Activated T-cell treated with anti-CD3 and anti-CD28 coated beads for 4 hours (primary cell): ENCODE data around the gene DHX34.

ENCODE experiments used
- DNase-seq: peaks from one replicate; pipeline ENCODE4 v3.0.0-alpha.2; 2020

DHX34 gene

DNA sequence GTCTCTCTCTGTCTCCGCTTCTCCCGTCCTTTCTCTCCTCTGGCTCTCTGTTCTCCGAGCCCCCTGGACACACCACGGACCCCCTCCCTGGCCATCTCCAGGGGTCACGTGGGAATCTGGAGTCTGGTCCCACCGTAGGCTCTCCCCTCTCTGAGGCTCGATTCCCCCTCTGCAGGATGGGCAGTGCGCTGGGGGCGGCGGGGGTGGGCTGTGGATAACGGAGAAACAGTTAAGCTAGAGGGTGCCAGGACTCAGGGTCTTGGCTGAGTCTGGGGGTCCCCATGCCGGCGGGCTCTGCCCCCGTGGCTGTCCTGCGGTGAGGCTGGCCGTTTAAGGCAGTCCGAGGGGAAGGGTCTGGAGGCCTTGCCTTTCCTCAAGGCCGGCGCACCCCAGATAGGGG is 70.7 kb downstream of the DHX34 start:
- DNase-seq: no peak

DNA sequence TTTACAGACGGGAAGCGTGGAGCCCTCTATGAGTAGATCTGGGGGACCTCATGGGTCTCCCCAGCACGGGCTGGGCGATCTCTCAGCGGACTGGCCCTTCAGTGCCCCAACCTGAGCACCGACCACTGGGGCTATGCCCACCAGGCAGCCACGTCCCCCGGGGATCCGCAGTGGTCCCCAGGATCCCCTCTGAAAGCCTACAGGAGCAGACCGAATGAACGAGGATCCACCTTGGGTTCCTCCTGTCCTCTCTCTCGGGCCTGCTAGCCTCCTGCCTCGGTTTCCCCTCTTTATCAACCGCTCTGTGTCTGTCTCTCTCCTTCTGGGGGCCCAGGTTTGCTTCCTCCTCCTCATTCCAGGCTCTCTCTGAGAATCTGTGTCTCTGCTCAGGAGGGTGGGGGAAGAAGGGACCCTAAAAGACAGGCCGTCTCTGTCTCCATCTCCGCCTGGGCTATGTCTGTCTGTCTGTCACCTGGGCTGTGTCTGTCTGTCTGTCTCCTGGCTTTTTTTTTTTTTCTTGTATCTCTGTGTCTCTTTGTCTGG is 72.2 kb downstream of the DHX34 start:
- DNase-seq: no peak

DNA sequence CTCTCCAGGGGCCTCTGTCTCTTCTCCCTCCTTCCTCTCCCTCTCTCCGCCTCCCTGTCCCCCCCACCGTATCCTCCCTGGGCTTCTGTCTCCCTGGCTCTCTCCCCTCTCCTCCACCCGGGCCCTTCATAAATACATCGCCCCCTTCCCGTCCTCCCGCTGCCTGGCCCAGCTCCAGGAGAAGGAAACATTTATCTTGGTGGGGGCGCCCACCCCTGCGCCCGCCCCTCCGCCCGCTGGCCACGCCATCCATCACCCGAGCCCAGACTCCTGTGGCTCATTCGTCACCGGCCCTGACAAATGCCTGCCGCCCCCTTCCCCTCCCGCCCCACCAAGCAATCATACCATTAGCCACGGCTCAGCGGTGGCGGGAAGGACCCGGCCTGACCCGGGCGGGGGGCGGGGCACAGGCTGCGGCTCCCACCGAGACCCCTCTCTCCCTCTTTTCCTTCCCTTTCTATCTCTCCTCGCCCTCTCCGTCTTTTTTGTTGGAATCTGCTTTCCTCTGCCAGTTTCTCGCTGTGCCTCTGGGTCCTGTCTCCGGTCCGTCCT is 72.8 kb downstream of the DHX34 start:
- no peak for DNase-seq

DNA sequence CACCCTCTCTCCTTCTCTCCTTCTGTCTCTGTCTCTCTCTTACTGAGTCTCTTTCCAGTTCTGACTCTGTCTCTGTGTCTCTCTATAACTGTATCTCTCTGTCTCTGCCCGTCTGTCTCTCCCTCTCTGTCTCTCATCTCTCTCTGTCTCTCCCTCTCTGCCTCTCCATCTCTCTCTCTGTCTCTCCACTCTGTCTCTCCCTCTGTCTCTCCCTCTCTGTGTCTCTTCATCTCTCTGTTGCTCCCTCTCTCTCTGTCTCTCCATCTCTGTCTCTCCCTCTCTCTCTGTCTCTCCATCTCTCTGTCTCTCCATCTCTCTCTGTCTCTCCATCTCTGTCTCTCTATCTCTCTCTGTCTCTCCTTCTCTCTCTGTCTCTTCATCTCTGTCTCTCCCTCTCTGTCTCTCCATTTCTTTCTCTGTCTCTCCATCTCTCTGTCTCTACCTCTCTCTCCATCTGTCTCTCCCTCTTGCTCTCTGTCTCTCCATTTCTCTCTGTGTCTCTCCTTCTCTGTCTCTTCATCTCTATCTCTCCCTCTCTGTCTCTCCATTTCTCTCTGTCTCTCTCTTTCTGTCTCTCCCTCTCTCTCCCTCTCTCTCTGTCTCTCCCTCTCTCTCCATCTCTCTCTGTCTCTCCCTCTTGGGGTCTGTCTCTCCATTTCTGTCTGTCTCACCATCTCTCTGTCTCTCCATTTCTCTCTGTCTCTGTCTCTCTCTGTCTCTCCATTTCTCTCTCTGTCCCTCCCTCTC is 73.5 kb downstream of the DHX34 start:
- DNase-seq: no peak

DNA sequence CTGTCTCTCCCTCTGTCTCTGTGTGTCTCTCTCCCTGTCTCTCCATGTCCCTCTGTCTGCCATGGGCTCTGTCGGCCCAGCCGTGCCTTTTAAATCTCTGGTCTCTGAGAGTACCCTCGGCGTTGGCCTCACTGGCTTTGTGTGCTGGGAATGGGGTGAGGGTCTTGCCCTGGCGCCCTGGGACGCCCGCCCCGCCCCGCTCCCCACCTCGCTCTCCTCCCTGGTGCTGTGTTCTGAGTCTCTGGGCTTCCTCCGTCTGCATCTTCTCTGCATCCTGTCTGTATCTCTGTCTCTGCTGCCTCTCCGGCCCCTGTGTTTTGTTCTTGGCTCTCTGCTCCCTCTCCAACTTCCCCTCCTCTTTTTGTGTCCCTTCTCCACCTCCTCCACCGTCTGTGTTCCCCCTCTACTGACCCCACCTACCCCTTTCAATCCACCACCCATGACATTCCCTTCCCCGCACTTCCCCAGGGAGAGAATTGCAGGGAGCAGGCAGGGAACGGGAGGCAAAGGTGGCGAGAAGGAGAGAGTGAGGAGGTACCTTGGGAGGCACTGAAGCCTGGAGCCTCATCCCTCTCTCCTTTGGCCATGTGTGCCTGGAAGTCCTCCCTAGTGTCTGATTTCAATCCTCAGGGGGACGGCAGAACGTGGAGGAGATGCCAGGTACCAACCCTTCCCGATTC is 74.2 kb downstream of the DHX34 start:
- DNase-seq: no peak

DNA sequence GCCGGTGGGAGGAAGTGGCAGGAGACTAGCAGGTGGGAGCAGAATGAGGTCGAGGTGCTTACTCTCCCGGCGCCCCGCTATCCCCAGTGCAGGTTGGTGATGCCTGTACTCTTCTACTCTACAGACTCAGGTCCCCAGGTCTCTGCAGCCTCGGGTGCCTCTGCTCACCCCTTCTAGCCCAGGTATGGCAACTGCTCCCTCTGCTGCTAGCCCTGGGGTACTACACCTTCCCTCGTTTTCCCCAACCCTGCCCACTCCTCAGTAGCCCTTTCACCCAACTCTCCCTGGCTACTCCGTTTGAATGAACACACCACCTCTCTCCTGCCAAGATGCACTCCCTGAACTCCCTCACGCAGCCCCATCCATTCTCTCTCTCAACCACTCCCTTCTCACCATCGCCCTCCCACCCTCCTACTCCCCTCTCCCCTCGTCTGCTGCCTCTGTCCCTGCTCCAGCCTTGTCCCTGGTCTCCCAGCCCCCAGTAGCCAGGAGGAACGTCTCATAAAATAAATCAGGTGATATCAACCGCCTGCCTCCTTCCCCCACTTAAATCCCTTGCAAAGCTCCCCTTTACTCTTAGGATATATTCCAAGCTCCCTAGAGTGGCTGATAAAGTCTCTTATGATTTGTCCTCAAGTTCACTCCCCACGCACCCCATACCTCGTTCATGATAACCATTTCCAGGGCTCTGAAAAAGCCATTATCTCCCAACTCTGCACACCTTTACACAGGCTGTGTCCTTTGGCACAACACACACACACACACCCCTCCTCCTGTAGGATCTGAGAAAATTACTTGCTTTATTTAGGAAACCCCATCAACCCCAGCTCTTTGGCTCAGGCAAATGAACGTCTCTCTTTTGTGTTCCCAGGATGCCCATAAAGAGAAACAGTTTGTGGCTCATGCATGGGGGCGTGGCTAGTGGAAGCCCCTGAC is 78.4 kb downstream of the DHX34 start:
- DNase-seq: peak; percentile 62

DNA sequence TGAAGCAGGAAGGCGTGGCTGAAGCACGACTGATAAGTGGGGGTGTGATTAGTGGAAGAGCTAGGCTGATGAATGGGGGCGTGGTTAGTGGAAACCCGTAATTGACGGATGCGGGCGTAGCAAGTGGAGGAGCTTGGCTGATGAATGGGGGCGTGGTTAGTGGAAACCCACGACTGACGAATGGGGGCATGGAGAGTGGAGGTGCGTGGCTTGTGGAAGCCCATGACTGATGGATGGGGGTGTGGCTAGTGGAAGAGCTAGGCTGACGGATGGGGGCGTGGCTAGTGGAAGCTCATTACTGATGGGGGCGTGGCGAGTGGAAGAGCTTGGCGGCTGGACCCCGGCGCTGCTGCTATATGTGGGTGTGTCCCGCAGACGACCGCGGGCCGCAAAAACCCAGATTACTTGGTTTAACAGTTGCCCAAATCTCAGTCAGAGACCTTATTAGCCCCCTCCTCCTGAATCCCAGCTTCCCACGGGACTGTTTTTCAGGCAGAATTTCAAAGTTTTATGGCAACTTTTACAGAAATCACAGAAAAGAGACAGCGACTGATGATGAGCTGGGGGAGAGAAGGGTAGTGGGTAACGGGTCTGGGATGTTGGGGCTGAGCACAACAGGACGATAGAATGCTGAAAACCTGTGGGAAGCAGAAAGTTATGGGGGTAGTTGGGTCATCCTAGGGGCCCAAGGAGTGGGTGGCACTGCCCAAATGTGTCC is 79.2 kb downstream of the DHX34 start:
- DNase-seq: peak; percentile 79

DNA sequence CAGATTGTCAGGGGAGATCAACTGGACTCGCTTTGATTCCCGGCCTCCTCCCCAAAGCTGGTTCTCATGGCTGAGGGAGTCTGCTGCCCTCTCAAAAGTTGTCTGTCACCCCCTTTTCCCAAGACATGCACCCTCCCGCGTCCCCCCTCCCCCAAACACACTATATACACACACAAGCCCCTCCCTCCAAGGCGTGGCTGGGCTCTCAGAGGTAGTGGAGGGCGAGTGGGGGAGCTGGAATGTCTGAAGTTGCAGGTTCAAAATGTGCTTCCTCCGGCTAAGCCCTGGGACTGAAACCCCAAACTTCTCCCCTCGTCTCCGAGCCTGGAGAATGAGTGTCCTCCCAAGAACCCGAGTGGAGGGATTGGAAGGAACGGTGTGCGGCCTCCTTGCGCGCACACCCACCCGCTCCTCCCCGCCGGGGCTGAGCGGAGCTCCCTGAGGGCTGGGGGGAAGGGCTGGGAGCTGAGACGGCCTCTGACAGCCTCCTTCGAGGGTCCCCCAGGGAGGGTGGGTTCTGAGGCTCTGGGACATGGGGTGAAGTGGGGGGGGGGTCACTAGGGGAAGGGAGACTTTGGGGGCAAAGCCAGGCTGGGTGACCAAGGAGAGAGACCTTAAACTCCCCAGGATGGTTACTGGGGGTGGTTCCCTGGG is 80.2 kb downstream of the DHX34 start:
- DNase-seq: no peak

DNA sequence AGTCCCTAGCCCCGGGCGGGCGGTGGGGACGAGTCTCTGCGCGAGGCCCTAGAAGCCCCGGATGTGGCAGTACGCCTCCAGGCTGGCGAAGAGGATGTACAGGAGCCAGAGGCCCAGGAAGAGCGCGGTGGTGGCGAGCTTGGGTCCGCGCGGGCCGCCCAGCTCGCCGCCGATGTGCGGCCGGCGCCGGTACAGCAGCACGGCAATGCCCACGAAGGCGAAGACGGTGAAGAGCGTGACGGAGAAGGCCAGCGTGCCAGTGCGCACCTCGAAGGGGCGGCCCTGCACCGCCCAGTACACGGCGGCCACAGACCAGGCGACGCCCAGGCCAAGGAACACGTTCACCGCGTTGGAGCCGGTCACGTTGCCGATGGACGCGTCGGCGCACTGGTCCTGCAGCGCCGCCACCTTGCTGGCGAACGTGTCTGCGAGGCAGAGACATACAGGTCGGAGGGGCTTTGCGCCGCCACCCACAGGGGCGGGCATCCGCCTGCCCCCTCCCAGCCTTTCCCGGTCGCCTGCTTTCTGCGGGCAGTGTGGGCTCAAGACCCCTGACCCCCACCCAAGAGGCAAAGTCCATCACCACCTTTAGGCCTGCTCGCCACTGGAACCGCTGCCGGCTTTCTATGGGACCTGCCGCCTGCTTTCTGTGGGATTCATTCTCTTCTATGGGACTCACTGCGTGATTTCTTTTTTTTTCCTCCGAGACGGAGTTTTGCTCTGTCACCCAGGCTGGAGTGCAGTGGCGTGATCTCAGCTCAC is 81.1 kb downstream of the DHX34 start:
- no peak for DNase-seq

DNA sequence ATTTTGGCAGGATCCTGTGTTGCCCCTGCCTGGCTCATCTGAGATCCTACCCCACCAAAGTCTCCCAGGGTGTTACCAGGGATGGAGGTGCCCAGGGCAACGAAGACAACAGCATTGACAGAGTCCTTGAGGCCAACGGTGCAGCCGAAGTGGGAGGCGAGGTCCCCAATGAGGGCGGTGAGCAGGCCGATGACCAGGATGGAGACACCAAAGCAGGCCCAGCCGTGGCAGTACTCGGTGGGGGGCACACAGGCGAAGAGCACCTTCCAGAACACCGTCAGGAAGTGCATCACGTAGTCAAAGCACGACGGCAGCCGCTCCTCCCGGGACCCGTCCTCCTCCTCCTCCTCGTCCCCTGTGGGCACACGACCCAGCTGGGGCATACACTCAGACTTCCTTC is 83.0 kb downstream of the DHX34 start:
- DNase-seq: no peak
